ENCODE results near the gene ARHGEF7.

The ARHGEF7 gene

DNA sequence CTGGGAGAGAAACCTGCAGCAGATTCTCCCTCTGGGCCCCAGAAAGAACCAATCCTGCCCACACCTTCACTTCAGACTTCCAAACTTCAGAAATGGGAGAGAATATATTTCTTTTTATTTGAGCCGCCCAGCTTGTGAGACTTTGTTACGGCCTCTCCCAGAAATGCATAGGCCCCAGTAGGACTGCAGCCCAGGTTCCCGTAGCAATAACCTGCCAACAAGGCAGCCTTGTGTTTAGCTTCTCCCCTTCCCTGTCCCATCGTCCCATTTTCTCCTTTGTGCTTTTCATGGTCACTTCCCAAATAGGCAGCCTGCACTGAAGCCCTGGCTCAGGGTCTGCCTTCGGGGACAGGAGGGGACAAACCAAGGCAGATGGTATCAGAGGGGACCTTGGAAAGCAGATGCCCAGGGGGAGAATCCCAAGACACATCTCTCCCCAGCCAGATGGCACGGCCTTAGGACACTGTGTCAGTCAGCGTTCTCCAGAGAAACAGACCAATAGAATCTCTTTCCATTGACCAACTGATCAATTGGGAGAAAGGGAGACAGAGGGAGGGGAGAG is 3.7 kb upstream of the ARHGEF7 start:
- DNase-seq: no peak

DNA sequence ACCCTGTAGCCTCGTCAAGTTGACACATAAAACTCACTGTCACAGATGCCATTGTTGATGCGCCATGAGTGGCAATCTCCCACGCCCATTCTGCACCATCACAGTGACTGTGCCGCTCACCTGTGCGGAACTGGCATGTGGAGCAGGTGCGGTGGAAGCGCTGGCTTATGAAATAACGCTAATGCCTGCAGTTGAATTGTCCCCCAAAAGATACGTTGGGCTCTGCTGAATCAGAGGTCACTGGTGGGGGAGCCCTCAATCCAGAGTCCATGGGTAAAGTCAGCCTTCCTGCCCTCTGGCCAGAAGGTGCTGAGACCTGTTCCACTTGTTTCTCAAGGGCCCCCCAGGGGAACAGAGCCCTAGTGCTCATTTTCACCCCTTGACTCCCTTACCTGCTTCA is 2.9 kb upstream of the ARHGEF7 start:
- no peak for DNase-seq

DNA sequence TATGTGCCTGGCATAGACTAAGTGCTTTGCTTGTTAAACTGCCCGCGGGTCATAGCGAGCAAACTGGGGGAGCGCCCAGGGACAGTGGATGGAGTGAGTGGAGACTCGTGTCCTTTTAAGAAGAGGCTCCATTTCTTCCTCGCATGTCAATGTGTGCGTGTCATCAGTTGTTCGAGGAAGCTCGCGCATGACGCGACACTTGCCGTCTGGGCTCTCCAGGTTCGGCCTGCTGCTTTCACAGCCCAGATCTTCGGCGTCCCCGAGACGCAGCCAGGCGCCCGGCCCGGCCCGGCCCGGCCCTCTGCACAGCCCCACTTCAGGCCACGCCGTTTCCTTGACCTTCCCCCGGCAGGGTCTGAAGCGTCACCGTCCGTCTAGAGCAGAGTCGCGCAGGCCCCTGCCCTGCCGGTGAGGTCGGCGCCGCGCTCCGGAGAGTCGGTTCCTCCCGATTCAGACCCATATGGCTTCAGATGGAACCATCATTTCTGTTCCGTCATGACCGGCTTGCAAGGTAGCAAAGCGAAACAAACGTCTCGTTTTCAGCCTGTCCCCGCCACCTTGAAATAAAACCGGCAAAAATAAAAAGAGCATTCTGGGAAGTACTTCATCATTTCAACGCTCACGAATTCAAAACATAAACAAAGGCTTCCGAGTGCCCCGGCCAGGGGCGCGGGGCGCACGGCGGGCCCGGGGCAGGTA is 599 bp upstream of the ARHGEF7 start:
- DNase-seq: peak; percentile 35

DNA sequence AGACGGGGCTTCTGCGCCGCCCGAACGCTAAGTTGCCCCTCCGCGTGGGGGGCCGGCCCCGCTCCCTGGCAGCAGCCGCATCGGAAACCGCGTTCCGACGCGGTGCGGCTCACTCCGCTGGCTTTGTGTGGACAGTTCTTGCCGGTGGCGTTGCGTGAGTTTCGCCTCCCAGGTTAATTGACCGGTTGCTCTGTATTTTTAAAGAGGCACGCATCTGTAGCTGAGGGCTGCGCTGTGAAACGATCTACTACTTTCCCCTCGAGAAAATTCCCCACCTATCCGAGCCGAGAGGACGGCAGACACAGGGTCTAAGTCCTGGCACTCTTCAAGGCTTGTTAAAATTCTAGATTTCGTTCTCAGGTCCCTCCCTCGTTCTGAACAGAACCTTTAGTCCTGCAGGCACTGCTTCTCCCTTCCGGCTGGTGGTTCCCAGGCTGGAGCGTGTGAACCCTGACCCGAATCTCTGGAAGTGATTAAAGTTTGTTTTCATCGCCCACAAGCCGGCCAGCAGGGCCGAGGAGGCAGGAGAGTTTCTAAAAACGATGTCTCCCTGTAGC is 933 bp downstream of the ARHGEF7 start:
- no peak for DNase-seq

DNA sequence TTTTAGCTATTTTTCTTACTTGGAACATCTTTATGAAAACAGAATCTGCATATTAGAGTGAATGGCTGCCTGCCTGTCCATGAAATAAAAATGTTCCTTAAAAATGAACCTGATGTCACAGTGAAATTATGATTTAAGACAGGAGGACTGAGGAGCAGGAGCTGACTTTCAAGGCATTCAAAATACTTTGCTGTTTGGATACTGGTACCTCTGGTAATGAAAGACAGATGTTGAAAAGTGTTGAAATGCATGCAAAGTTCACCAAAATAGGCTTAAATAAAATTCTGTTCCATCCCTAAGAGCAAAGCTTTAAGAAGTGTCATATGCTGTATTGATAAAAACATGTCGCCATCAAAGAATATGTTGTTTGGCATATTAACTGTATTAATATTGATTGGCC is 1.7 kb downstream of the ARHGEF7 start:
- DNase-seq: no peak

DNA sequence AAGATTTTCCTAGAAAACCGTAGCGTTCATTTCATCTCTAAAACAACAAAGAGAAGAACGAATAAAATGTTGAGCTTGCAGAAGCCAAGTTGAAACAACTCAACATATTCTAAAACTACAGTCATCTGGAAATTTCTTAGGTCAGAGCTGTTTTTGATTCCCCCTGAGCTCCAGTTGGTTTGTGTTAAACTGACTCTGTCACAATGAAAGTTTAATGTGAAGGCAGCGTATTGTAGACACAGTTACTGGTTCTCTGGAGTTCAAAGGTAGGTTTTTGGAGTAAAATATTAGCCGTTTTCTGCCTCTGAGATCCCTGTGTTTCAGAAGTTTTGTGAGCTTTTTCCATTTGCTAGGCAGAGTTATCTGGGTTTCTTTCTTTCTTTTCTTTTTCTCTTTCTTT is 2.2 kb downstream of the ARHGEF7 start:
- no peak for DNase-seq

DNA sequence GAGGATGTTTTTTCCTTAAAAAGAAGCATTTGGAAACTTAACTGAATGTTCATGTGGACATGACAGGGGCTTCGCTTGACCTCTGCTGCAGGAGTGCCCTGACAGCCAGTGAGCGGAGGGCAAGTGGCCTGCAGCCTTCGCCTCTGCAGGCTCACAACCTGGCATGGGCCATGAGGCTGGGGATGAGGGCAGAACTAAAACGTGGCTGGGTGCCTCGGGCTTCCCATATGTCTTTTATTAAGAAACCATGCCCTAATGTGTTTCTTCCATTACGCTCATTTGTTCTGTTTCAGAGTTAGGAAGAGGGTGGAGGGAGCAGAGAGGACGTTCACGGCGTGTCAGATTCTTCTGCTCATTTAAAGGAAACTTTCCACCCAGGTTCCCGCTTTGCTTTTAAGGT is 2.9 kb downstream of the ARHGEF7 start:
- DNase-seq: no peak

DNA sequence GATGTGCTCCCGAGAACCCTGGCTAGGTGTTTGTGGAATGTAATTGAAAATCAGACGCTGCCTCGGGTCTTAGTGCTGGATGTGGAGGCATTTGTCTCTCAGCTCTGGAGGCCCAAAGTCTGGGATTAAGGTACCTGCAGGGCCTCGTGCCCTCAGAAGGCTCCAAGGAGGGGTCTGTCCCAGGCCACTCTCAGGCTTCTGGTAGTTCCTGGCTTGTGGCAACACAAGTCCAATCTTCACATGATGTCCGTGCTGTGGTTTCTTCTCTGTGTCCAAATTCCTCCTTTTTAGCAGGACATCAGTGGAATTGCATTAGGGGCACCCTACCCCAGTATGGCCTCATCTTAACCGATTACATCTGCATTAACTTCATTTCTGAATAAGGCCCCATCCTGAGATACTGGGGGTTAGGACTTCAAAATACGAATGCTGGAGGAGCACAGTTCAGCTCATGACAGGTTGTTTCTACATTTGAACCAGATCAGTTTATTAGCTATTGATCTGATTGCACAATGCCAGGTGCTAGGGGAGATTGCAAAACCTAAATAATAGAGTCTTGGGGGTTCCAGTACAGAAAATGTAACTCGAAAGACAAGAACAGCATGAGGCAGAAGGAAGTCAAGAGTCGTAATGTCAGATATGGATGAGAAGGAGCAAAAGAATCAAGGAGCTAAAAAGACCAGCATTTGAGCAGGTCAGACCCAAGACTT is 3.9 kb downstream of the ARHGEF7 start:
- no peak for DNase-seq

DNA sequence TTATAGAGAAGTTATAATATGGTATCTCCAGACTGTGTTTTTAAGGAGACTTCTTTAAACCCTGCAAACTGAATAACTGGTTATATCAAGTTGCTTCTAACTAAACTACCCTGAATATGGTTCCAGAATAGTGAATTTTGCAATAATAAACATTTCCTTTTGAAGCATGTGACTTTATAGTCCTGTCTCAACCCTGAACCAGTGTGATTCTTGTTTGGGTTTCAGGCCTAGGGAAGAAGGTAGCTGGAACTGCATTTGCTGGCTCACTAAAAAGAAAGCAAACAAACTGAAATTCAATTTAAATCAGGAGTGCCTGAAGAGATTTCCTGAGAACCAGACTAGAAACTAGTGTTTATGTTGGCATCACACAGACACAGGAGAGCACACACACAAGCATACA is 4.9 kb downstream of the ARHGEF7 start:
- DNase-seq: no peak

DNA sequence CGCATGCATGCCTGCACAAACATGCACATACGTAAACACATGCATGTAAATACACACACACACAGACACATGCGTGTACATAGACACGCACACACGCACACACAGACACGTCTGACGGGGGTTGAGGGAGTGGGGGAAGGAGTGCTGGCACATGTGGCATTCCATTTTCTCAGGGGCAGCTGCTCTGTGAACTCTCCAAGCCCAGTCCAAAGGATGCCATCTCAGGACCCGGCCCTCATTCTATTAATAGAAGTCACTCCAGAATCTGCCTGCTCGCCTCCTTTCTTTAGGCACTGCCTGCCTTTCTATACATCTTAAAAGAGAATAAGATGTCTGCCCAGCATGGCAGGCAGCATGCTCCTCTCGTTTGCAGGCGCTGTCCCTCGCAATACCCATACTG is 5.3 kb downstream of the ARHGEF7 start:
- DNase-seq: no peak

DNA sequence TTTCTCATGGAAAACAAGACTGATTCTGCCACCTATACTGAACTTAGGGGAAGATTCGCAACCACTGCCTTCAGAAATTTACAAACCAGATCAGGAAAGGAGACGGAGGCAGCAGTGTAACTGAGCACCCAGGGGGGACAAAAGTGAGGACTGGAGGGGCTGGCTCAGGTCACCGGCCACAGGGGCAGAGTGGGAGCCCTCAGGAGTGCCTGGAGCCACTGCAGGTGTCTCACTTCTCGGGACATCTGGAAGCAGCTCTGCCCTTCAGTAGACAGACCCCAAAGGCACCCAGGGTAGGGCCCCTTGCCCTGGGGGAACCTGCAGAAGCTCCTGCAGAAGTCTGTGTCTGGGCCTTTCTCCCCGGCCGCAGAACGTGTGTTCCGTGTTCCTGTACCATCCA is 5.8 kb downstream of the ARHGEF7 start:
- no peak for DNase-seq

DNA sequence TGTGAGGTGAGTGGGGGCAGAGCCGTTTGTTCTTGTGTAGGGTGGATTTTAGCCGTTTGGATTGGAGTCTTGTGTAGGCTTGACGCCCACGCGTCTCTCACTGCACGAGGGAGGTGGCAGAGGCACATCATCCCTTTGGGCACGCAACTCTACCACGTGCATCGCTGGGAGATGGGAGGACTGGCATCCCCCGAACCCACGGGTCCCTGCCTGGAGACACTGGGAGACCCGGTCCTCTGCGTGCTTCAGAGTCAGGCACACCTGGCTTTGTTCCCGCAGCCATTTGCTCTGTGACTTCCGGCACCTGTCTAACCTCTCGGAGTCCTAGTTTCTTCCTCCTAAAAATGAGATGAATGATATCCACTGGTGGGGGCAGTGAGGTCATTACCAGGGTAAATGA is 6.4 kb downstream of the ARHGEF7 start:
- peak; percentile 46 for DNase-seq

DNA sequence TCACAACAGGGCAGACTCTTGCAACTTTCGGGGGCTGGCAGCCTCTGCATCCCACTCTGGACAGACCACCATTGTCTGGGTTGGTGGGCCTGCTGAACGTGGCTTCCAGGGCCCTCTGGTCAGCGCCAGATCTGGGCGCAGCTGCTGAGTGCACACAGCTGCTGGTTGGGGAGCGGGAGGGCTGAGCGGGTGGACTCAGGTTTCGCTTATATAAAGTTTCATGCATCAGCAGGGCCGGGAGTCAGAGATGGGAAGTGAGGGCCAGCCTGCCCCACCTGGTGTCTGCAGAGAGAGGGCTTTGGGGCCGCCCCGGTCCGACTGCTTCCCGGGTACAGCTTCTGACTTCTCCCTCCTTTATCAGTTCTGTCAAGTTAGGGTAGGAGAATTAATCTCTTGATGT is 6.9 kb downstream of the ARHGEF7 start:
- DNase-seq: peak; percentile 50

DNA sequence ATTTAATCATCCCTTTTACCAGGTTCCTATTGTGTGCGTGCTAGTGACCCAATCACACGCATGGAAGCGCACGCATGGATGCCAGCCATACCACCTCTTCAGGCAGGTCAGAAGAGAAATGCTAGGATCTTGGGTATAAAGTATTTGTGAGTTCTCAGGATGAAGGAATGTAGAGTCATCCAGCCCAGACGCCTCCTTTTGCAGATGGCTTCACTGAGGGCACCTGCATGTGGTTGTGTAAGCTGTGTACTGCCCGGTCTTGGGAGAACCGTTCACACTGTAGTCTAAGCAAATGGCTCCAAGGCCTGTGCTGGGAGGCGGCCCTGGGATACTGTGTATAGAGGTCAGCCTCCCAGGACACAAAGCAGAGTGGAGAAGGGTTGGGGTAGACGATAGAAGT is 7.5 kb downstream of the ARHGEF7 start:
- no peak for DNase-seq

DNA sequence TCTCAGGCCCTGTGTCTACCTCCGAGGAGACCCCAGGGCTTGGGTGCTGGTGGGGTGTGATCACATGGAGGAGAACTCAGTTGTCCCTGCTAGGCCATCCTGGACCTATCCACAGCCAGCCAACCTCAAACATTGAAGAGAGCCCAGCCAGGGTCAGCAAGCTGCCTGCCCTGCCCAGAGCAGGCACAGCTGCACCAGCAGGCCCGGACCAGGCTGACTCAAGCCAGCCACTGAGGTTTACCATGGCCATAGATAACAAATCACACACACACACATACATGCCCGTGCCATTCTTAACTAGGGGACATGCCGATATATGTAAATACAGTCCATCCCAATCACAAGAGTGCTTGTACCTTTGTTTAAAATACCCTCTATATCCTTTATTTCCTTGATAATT is 8.1 kb downstream of the ARHGEF7 start:
- DNase-seq: no peak

DNA sequence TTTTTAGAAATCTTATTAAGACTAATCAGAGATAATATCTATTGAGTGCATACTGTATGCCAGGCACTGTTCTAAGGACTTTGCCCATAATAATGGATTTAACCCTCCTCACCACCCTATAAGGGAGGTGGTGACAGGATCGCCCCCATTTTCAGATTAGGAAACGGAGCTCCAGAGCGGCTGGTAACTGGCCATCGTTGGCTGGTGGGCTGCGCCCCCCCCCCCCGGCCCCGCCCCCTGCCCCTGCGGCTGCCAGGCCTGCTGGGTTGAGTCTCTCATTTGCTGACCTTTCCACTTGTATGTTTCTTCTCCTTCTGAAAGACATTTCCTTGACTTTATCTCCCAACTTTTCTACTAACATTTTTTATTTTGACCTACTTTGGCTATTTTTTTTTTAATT is 8.5 kb downstream of the ARHGEF7 start:
- DNase-seq: no peak

DNA sequence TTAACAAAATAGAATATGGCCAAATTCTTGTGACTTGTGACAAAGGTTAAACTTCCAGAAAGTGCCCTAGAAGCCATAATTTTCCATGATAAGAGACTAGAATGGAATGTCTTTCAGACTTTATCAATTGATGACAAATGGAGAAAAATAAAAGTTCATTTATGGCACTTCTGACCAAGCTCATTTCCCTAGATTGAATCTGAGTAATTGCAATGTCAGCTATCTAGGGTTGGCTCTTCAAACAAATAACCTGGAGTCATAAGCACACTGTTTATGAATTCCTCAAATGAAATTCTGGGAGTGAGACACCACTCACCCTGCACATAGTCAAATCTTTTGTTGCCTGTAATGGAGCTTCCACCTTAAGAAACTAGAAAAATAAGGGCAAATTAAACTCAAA is 11.4 kb downstream of the ARHGEF7 start:
- no peak for DNase-seq

DNA sequence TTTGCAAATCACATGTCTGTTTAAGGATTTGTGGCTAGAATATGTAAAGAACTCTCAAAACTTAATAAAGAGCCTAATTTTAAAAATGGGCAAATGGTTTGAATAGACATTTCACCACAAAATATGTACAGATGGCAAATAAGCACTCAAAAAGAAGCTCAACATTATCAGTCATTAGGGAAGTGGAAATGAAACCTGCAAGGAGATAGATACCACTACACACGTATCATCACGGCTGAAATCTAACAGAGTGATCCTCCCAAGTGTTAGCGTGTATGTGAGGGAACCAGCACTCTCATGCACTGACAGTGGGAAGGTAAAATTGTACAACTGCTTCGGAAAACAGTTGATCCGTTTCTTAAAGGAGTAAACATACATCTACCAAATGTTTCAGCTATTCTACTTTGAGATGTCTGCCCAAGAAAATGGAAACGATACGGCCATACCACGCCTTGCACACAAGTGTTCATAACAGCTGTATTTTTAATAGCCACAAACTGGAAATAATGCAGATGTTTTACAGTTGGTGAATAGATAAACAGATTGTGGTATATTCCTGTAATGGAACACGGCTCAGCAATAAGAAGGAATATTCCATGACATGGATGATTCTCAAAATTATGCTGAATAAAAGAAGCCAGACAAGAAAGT is 14.5 kb downstream of the ARHGEF7 start:
- DNase-seq: no peak

DNA sequence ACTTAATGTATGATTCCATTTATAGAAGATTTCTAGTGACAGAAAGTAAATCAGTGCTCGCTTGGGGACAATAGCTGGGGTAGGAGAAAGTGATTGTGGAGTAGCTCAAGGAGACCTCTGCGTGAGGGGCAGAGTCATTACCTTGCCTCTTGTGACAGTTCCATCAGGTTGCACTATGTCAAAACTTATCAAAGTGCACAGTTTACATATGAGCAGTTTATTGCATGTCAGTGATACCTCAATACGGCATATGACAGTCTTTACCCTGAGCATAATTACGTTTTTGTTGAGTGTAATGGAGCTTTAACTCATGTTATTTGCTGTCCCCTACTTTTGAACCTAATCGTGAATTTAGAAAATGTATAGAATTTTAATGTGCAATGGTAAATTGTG is 15.0 kb downstream of the ARHGEF7 start:
- no peak for DNase-seq

DNA sequence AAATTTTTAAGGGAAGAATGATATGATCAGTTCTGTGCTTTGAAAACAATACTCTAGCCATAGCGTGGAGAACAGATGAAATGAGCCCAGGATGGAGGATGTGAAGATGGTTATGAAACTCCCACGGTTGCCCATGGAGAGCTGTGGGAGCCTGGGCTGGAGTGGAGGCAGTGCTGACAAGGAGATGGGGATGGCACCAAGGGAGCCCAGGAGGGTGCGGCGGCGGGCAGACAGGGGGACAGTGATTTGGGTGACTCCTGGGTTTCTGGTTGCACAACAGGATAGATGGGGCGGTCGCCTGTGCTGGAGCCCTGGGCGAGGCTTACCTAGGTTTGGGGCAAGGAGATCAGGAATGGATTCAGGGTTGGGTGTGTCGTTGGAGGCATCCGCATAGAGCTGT is 15.9 kb downstream of the ARHGEF7 start:
- DNase-seq: no peak

DNA sequence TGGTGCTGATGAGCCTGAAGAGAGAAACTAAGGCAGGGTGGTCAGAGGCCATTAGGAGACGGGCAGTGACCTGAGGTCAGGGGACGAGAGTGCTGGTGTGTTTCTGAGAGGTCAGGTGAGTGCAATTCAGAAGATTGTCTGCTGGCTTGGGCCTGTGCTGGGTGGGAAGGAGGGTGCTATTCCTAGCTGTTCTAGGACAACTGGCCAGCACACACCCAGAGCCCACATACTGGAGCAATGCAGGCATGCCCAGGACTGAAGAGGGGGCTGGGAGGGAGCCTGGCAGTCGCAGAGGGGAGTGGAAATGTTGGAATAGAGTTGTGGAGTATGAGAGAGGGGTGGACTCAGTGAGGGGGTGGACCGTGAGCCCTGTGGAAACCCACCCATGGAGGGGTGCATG is 16.5 kb downstream of the ARHGEF7 start:
- DNase-seq: no peak

DNA sequence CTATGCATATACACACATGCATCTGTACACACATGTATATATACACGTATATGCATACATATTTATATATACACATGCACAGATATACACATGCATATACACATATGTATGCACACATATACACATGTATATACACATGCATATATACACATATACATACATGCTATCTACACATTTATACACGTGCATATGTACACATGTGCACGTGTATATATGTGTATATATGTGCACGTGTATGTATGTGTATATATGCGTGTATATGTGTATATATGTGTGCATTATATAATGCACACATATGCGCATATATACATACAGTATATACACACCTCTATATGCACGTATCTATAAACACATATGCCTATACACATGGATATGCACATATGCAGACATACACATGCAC is 17.8 kb downstream of the ARHGEF7 start:
- DNase-seq: no peak

DNA sequence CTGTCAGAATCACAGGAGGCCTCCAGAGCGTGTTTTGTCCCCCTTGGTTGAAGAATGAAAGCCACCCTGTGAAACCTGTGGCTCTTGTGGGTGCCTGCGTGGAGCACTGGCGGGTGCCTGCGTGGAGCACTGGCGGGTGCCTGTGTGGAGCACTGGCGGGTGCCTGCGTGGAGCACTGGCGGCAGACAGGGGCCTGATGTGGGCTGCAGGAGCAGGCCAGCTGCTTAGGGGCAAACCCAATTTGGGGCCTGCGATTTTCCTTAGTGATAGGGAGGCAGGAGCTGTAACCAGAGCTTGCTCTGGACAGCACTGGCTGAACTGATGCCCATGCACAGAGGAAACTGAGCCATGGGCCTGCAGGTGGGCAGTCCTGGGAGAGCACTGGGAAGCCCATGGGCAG is 24.3 kb downstream of the ARHGEF7 start:
- DNase-seq: no peak
